Gastrocnemius medialis (tissue), 4 donors: ENCODE measurements around the gene PRKCH.

Source experiments
- CTCF ChIP-seq, 5 experiments: fragments of 450-650 bp in 3 of 5; fragments of 200-600 bp in 2 of 5; sonication (generic) in 2 of 5; IDR thresholded peaks in 4 of 5; conservative IDR thresholded peaks in 1 of 5; 1 replicate in 4 of 5; 2 replicates in 1 of 5; pipeline ENCODE4 v1.5.1; 2016 to 2019; ENCODE audit warnings: antibody characterized with exemption in 5 of 5, mild to moderate bottlenecking in 3 of 5, moderate library complexity in 3 of 5
- POLR2A ChIP-seq, 2 donors: fragments of 450-650 bp; IDR thresholded peaks; one replicate each; pipeline ENCODE4 v1.6.1; 2017; ENCODE audit warnings: antibody characterized with exemption in 2 of 2, mild to moderate bottlenecking in 2 of 2, moderate library complexity in 2 of 2

DNA sequence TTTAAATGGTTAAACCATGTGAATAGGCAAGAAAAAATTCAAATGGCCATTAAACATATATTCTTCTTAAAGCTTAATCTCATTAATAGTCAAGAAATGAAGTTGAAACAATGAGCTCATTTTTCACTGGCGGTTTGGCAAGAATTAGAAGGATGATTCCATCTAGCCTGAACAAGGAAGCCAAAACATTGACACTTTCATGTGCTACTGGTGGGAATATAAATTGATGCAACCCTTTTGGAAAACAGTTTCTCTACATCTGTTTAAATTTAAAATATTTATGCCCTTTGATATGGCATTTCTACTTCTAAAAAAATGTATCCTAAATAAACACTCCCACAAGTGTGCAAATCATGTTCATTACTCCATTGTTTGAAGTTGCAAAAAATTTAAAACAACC lies 199.2 kb downstream of the PRKCH start:
- TF ChIP-seq POLR2A (IDR thresholded peaks at IDR 0.05): no peak
- no peak for TF ChIP-seq CTCF (IDR thresholded peaks at IDR 0.05 in 4 of 5, conservative IDR thresholded peaks at IDR 0.05 in 1 of 5)
